ENCODE results near the gene FRG2B. TPM values are rescaled to one million over a fixed set of nuclear protein-coding genes. Genes with fewer than 3 reads are reported as not detected.
A peak's percentile ranks its signal among the peaks of the same experiment; 100 is the strongest.
"Not testable (repeated sequence)": the region's sequence is repeated elsewhere in the genome, so short reads cannot be mapped to it uniquely, and the experiment has no call there.

Gene FRG2B
- total and polyA plus RNA-seq, 2 donors (not counting 1 experiment from before 2014, with no cell fraction given), result not detected

GRCh38 chr10:133608855-133609254 is 17.7 kb downstream of the FRG2B start:
- TF ChIP-seq CTCF (conservative IDR thresholded peaks at IDR 0.05 in 1 of 2, IDR thresholded peaks at IDR 0.05 in 1 of 2; ENCODE audit: low read depth in 1 of 2, low read length in 2 of 2) (peak in 1 of 2 donors; percentile 34), EZH2 (IDR thresholded peaks at IDR 0.05; ENCODE audit: low read length, missing control alignments) (no peak)
- H3K4me2 ChIP-seq (ENCODE audit: extremely low read depth, insufficient read depth, low read length), result no peak overlapping the region
- no peak overlapping the region for H3K9ac ChIP-seq (ENCODE audit: insufficient read depth, low read length)
- no peaks in the 10 kb centered on the region for H3K36me3 ChIP-seq (ENCODE audit: control insufficient read depth, insufficient read depth, low read length)
- H3K27me3 ChIP-seq (ENCODE audit: control insufficient read depth, insufficient read depth, low read length), result no peaks in the 10 kb centered on the region
- no peak overlapping the region for H3K27ac ChIP-seq (ENCODE audit: insufficient read depth, low read length)
- H3K9me3 ChIP-seq (ENCODE audit: control insufficient read depth, insufficient read depth, low read depth, low read length), result no peaks in the 10 kb centered on the region
- peak in 1 of 2 donors; percentile 2 for DNase-seq (ENCODE audit: low read depth in 2 of 2)
- H3K79me2 ChIP-seq (ENCODE audit: control insufficient read depth, insufficient read depth, low read length), result no peaks in the 10 kb centered on the region
- H4K20me1 ChIP-seq (ENCODE audit: control insufficient read depth, extremely low read depth, insufficient read depth, low read length), result no peaks in the 10 kb centered on the region
- H3K4me3 ChIP-seq (replicated peaks in 1 of 4; ENCODE audit: control extremely low read depth in 1 of 4, insufficient read depth in 1 of 4, low read depth in 3 of 4, low read length in 4 of 4), result no peak overlapping the region
- no peak overlapping the region for H2AFZ ChIP-seq (ENCODE audit: low read length)
- no peaks in the 10 kb centered on the region for H3K4me1 ChIP-seq (ENCODE audit: control insufficient read depth, extremely low read depth, insufficient read depth, low read length)

- H3K79me2 ChIP-seq (ENCODE audit: control insufficient read depth, insufficient read depth, low read length); H4K20me1 ChIP-seq (ENCODE audit: control insufficient read depth, extremely low read depth, insufficient read depth, low read length); H3K9ac ChIP-seq (ENCODE audit: insufficient read depth, low read length); H3K9me3 ChIP-seq (ENCODE audit: control insufficient read depth, insufficient read depth, low read depth, low read length); DNase-seq (ENCODE audit: low read depth in 2 of 2); H3K27ac ChIP-seq (ENCODE audit: insufficient read depth, low read length); H3K27me3 ChIP-seq (ENCODE audit: control insufficient read depth, insufficient read depth, low read length); H3K4me1 ChIP-seq (ENCODE audit: control insufficient read depth, extremely low read depth, insufficient read depth, low read length); H3K36me3 ChIP-seq (ENCODE audit: control insufficient read depth, insufficient read depth, low read length); H2AFZ ChIP-seq (ENCODE audit: low read length); H3K4me2 ChIP-seq (ENCODE audit: extremely low read depth, insufficient read depth, low read length); H3K4me3 ChIP-seq (replicated peaks in 1 of 4; ENCODE audit: control extremely low read depth in 1 of 4, insufficient read depth in 1 of 4, low read depth in 3 of 4, low read length in 4 of 4): not testable (repeated sequence)
Measured at GRCh38 chr10:133603434-133603833, 23.2 kb downstream of the FRG2B start.

- no peaks in the 10 kb centered on the region for H3K79me2 ChIP-seq (ENCODE audit: control insufficient read depth, insufficient read depth, low read length)
- H3K36me3 ChIP-seq (ENCODE audit: control insufficient read depth, insufficient read depth, low read length), result no peaks in the 10 kb centered on the region
- no peak overlapping the region for H3K4me3 ChIP-seq (replicated peaks in 1 of 4; ENCODE audit: control extremely low read depth in 1 of 4, insufficient read depth in 1 of 4, low read depth in 3 of 4, low read length in 4 of 4)
- H2AFZ ChIP-seq (ENCODE audit: low read length), result no peak overlapping the region
- H3K27ac ChIP-seq (ENCODE audit: insufficient read depth, low read length), result no peak overlapping the region
- no peaks in the 10 kb centered on the region for H3K9me3 ChIP-seq (ENCODE audit: control insufficient read depth, insufficient read depth, low read depth, low read length)
- no peak overlapping the region for H3K4me2 ChIP-seq (ENCODE audit: extremely low read depth, insufficient read depth, low read length)
- no peak overlapping the region for H3K9ac ChIP-seq (ENCODE audit: insufficient read depth, low read length)
- TF ChIP-seq CTCF (conservative IDR thresholded peaks at IDR 0.05 in 1 of 2, IDR thresholded peaks at IDR 0.05 in 1 of 2; ENCODE audit: low read depth in 1 of 2, low read length in 2 of 2), result no peak
- TF ChIP-seq EZH2 (IDR thresholded peaks at IDR 0.05; ENCODE audit: low read length, missing control alignments), result no peak
- DNase-seq (ENCODE audit: low read depth in 2 of 2), result no peak
- H4K20me1 ChIP-seq (ENCODE audit: control insufficient read depth, extremely low read depth, insufficient read depth, low read length), result no peaks in the 10 kb centered on the region
- H3K4me1 ChIP-seq (ENCODE audit: control insufficient read depth, extremely low read depth, insufficient read depth, low read length), result no peaks in the 10 kb centered on the region
- H3K27me3 ChIP-seq (ENCODE audit: control insufficient read depth, insufficient read depth, low read length), result no peaks in the 10 kb centered on the region
Measured at GRCh38 chr10:133600657-133601056, 25.9 kb downstream of the FRG2B start.

- H3K9me3 ChIP-seq (ENCODE audit: control insufficient read depth, insufficient read depth, low read depth, low read length); H3K27ac ChIP-seq (ENCODE audit: insufficient read depth, low read length); H2AFZ ChIP-seq (ENCODE audit: low read length); H3K79me2 ChIP-seq (ENCODE audit: control insufficient read depth, insufficient read depth, low read length); H3K9ac ChIP-seq (ENCODE audit: insufficient read depth, low read length); H3K36me3 ChIP-seq (ENCODE audit: control insufficient read depth, insufficient read depth, low read length); H3K4me2 ChIP-seq (ENCODE audit: extremely low read depth, insufficient read depth, low read length); DNase-seq (ENCODE audit: low read depth in 2 of 2); H3K4me3 ChIP-seq (replicated peaks in 1 of 4; ENCODE audit: control extremely low read depth in 1 of 4, insufficient read depth in 1 of 4, low read depth in 3 of 4, low read length in 4 of 4); H3K27me3 ChIP-seq (ENCODE audit: control insufficient read depth, insufficient read depth, low read length); H4K20me1 ChIP-seq (ENCODE audit: control insufficient read depth, extremely low read depth, insufficient read depth, low read length); H3K4me1 ChIP-seq (ENCODE audit: control insufficient read depth, extremely low read depth, insufficient read depth, low read length): not testable (repeated sequence)
Measured at GRCh38 chr10:133599869-133600268, 26.7 kb downstream of the FRG2B start.
